ENCODE measurements around the gene KRT6C.

- TF ChIP-seq EZH2 (IDR thresholded peaks at IDR 0.05; ENCODE audit: low read depth, unreplicated experiment) (no peak), CTCF (conservative IDR thresholded peaks at IDR 0.05; ENCODE audit: low read depth in 2 of 2) (no peak), JUNB (IDR thresholded peaks at IDR 0.05; ENCODE audit: unreplicated experiment) (no peak), EZH2phosphoT487 (IDR thresholded peaks at IDR 0.05; ENCODE audit: unreplicated experiment) (no peak), CREB1 (CRISPR knock-in tag; IDR thresholded peaks at IDR 0.05; ENCODE audit: low read depth) (no peak), REST (IDR thresholded peaks at IDR 0.05; ENCODE audit: unreplicated experiment) (no peak), STAT1 (IDR thresholded peaks at IDR 0.05; ENCODE audit: unreplicated experiment) (no peak), POLR2AphosphoS5 (IDR thresholded peaks at IDR 0.05; ENCODE audit: low read depth) (no peak), ETS1 (IDR thresholded peaks at IDR 0.05) (no peak), ZNF462 (CRISPR knock-in tag; IDR thresholded peaks at IDR 0.05) (no peak)
Observed at GRCh38 chr12:52521568-52522266, 48.1 kb upstream of the KRT6C start.

All from GM23338 (cell line).